HG02610 (cell line): Measurements from ENCODE around the gene SCO2.

Experiments
- ATAC-seq: cut with Tn5 transposase; IDR thresholded peaks from one replicate; pipeline ENCODE4 v1.9.1; 2021; ENCODE audit warnings: mild to moderate bottlenecking, moderate library complexity; ENCODE audit not compliant: unreplicated experiment

Gene SCO2

DNA sequence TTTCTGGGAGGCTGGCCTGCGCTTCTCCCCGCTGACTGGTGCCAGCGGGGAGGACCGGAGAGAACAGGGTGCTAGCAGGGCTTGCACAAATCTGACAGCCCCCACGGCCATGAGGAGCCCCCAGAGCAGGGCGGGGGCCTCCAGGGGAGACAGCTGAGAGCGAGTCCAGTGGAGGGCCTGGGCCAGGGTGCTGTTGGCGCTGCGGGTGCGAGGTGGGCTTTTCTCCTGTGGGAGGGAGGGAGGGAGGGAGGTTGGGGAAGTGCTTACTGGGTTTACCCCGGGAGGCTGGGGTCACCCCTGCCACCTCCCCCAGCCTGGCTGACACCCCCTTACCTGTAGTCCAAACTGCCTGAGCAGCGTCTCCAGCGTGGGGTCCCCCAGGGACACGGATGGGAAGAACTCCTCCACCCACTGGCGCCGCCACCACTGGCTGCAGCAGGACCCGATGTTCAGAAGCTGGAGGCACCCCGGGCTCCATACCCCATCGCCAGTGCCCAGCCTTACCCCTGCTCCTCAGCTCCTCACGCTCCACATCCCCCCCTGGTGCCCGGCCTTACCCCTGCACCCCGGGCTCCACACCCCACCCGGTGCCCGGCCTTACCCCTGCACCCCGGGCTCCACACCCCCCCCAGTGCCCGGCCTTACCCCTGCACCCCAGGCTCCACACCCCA, 21.8 kb downstream of the SCO2 start:
- no peak for ATAC-seq

DNA sequence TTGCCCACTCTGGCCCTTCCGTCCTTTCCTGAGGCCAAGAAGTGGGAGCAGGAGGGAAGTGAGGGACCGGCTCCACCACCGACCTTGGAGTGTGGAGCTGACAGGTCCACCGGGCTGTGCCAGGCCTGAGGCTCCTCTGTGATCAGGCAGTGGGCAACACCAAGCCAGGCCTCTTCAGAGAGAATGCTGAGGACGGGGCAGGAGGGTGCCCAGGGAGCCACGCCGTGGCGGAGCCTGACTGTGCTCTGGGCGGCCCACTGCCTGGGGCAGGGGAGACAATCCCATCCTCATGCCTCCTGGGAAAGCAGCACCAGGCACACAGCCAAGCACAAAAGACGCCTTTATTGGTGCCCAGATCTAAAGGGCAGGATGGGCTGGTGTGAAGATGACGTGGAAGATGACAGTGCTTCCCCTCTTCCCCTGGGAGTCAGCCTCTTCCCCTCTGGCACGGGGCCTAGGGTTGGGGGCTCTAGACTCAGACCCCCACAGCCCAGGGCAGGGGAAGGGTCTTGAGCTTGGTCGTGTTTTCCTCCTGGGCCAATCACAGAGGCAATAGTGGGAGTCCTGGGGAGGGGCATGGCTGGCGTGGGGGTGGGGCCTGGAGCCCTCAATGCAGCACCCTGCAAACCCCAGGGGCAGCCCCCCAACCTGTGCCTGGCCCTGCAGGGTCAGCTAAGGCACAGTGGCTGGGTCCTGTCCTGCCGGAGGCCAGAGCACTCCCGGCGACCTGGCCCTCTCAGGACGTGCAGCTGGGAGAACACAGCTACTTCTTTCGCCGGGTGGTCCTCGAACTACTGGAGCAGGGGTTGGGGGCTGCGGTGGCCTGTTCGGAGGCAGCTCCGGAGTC, 22.5 kb downstream of the SCO2 start:
- no peak for ATAC-seq

DNA sequence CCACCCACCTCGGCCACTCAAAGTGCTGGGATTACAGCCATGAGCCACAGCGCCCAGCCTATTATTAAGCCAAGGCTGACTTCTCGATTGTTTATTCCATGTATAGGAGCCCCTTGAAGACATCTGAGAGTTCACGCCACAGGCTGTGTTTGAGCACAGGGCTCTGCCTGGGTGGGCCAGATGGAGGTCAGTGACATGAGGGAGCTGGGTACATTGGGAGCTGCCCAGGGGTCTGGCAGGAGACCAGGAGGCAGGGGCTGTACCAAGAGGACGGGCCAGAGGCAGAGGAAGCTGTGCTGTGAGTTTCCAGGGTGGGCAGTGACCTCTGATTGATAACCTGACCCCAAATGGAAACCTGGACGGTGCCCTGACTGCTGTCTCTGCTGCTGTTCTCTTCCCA, 23.3 kb downstream of the SCO2 start:
- no peak for ATAC-seq

DNA sequence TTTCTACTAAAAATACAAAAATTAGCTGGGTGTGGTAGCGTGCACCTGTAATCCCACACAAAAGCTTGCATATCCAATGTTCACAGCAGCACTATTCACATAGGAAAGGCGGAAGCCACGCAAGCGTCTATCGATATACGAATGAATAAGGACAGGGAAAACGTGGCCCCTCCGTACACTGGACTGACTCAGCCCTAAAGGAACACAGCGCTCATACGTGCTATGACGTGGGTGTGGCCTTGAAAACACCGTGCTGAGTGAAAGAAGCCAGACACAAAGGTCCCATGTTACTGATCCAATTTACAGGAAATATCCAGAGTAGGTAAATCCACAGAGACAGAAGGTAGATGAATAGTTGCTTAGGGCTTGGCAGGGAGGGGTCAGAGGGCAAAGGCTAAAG, 24.9 kb downstream of the SCO2 start:
- no peak for ATAC-seq

DNA sequence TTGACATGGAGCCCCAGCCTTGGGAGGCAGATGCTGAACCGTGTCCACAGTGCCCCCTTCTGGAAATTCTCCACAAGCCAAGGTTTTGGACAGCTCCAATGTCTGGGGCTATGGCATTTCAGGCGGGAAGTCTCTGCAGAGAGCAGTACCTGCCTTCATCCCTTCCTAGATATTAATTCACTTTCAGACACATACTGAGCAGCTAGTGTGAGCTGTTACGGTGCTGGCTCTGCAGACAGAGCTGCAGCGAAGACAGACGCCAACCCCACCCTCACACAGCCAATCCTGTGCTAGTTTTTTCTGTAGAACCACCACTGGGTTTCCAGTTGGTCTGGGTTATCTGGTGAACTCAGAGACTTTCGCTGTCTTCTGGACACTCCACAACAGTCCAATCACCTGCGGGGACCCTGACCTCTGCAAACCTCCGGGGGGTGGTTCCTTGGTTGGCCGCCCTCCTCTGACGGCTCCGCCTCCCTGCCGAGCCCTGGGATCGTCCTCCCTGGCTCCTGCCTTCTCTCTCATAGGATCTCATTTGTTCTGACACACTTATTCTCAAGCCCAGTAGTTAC, 27.0 kb downstream of the SCO2 start:
- no peak for ATAC-seq

DNA sequence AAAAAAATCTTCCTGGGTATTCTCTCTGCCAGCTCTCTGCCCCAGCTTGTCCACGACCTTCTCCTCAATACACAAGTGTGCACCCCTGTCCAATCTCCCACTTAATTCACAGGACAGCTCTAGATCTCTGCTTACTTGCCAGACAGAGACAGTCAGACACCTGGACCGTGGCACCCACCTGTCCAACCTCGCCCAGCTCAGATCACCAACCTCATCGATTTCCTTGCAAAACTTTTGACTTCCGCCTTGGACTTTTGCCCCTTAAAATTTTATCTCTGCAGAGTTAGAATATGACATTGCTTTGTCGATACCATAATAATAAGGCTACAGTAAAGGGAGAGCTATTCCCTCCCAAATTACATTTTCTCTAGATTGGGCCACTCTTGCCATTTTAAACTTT, 28.3 kb downstream of the SCO2 start:
- ATAC-seq, result no peak

DNA sequence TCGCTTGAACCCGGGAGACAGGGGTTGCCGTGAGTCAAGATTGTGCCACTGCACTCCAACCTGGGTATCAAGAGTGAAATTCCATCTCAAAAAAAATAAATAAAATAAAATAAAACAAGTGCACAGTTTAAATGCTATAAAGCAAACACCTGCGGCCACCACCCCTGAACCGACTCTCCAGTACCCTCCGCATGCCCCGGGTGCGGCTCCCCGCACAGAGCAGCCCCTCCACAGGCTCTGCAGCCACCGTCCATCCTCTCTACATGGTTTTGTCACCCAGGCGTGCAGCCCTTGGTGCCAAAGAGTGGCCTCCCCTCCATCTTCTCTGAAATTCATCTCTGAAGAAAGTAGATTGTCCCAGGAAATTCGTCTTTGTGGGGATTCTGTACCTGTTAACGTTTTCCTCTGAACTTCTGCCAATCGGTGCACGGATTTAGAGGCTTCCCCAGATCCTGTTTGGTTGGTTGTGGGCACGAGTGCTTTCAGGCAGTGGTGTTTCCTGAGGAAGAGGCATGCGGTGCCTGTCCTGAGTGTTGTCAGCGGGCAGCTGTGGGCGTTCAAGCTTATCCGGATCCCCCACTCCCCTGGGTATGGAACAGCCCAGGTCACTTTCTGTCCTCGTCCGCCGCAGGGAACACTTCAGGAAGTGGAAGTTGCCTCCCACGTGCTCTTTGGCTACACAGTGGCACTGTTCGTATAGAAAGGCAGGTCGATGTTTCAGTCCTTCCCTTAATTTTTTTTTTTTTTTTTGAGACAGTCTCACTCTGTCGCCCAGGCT, 34.7 kb downstream of the SCO2 start:
- no peak for ATAC-seq

DNA sequence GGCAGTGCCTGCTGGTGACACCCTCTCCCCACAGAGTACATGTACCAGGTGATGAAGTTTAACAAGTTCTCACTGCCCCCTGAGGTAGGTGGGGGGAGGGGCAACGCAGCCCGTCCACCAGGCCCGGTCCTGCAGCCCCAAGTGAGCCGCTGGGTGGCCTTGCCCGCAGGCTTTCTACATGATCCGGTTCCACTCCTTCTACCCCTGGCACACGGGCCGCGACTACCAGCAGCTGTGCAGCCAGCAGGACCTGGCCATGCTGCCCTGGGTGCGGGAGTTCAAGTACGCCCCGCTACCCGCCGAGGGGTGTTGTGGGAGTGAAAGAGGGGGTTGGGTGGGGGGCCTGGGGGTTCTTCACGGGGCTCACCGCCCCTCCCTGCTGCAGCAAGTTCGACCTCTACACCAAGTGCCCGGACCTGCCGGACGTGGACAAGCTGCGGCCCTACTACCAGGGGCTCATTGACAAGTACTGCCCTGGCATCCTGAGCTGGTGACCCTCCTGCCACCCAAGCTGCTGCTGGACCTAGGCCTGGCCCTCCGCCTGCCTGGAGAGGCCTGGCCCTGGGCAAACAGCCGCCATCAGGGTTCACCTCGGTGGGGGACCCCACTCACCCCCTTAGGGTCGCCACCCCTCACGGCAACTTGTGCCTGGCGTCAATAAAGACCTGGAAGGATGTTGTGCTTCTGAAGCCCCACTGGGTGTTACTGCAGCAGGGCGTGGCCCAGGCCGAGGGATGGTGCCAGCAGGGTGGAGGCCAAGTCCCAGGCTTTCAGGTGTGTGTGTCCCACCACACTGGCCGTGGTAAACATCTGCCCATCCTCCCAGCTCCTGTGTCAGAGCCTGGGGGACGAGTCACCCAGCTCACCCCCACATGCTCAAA, 35.8 kb downstream of the SCO2 start:
- no peak for ATAC-seq

DNA sequence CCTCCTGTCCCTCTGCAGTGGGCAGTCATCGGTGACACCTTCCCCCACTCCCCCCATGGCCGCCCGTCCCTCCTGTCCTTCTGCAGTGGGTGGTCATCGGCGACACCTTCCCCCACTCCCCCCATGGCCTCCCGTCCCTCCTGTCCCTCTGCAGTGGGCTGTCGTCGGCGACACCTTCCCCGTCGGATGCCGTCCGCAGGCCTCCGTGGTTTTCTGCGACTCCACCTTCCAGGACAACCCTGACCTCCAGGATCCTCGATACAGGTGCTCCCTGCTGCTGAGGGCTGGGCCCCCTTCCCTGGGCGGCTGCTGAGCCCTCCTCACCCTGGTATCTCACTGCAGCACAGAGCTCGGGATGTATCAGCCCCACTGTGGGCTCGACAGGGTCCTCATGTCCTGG, 36.5 kb downstream of the SCO2 start:
- ATAC-seq, result no peak

DNA sequence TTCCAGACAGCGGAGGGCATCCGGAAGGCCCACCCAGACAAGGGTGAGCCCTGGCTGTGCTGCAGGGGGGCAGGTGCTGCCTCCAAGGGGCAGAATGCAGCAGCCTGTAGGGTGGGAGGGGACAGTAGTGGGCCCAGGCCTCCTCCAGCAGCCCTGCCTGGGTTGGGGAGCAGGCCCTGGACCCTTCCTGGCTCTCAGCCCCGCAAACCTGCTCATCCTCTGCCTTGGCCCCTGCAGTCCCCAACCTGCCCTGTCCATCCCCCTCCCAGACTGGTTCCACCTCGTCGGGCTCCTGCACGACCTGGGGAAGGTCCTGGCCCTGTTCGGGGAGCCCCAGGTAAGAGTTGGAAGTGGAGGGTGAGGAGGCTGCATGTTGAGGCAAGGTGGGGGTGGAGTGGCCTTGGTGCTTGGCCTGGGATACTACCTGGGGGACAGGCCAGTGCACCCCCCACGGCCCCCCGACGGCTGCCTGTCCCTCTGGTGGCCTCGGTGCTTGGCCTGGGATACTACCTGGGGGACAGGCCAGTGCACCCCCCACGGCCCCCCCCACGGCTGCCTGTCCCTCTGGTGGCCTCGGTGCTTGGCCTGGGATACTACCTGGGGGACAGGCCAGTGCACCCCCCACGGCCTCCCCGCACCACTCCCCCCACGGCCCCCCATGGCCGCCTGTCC, 37.3 kb downstream of the SCO2 start:
- ATAC-seq, result no peak

DNA sequence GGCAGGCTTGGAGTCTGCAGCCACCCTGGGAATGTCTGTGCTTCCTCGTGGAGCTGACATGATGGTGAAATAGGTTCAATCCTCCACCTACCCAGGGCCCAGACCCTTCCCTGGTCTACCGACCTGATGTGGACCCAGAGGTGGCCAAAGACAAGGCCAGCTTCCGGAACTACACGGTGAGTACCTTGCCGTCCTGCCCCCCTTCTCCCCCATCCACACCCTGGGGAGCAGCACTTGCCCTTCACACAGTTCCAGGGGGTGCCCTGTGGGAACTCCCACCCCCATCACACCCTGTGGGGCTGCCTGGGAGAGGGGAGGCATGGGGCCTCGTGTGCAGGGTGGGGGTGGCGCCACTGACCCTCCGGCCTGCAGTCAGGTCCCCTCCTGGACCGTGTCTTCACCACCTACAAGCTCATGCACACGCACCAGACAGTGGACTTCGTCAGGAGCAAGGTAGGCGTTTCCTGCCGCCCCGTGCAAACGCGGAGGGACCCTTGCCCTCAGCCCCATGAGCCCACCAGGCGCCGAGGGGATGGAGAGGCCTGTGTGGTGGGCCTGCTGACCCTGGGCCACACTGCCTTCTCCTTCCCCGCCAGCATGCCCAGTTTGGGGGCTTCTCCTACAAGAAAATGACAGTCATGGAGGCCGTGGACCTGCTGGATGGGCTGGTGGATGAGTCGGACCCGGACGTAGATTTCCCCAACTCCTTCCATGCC, 38.0 kb downstream of the SCO2 start:
- ATAC-seq, result no peak

DNA sequence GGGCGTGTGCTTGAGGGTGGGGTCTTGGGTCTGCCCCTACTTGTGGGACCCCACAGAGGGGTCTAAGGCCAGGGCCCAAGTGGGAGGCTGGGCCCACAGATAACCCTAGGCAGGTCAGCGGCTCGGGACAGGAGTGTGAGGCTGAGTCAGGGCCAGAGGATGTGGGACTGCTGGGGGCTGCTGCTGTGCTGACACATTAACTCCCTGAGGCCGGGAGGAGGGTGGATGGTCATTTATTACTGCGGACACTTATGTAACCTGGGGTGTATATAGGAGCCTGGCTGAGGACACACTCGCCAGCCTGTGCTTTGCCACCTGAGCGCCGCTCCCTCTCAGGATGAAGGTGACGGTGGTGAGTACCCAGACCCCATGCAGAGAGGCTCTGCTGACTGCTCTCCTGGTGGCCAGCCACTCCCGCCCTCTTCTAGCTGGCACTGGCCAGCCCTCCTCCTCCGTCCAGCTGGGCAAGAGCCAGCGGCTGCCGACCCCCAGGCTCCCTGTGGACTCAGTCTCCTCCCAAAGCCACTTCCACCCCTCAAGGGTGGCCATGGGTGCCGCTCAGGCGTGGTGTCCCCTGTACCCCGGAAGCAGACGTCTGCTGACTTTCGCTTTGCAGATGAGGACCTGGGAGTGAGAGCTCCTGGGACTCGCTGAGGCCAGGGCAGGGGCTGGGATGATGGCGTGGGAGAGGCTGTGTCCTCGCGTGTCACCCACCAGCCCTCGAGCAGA, 38.7 kb downstream of the SCO2 start, which contains the start of gene MIOX:
Gene MIOX (plus strand): TSS at position 299 of the 729 bp plus-strand sequence. CDS start 39 bp downstream, at position 338.
- ATAC-seq, result no peak

DNA sequence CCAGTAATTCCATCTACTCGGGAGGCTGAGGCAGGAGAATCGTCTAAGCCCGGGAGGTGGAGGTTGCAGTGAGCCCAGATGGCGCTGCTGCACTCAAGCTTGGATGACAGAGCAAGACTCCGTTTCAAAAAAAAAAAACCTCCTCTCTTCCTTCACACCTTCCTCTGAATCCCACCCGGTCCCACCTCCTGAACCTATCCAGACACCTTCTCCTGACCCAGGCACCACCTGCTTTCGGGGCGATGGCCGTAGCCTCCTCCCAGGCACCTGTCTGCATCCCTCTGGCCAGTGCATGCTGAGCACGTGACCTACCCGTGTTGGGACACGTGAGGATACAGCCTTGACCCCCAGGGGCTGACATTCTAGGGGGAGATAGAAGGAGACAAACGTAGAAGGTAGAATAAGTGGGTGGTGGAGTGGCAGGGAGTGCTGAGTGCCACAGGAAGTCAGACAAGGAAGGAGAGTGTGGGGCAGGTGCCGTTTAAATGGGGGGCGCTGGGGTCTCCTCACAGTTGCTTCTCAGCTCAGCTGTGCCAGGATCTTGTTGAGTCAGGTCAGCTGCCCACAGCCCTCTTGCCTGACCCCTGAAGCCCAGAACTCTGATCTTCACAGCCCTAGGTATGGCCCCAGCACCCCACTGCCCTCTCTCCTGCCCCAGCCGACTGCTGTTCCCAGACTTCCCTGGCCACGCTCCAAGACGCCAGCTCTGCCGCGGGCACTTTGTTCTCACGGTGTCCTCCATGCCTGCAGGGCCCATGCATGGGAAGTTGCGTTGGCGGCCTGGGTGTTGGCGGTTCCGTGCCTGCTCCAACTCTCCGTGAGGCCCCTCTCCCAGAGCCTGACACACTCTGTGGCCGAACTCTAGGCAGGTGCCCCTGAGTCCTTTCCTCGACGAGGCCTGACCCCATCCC, 39.9 kb downstream of the SCO2 start:
- no peak for ATAC-seq

DNA sequence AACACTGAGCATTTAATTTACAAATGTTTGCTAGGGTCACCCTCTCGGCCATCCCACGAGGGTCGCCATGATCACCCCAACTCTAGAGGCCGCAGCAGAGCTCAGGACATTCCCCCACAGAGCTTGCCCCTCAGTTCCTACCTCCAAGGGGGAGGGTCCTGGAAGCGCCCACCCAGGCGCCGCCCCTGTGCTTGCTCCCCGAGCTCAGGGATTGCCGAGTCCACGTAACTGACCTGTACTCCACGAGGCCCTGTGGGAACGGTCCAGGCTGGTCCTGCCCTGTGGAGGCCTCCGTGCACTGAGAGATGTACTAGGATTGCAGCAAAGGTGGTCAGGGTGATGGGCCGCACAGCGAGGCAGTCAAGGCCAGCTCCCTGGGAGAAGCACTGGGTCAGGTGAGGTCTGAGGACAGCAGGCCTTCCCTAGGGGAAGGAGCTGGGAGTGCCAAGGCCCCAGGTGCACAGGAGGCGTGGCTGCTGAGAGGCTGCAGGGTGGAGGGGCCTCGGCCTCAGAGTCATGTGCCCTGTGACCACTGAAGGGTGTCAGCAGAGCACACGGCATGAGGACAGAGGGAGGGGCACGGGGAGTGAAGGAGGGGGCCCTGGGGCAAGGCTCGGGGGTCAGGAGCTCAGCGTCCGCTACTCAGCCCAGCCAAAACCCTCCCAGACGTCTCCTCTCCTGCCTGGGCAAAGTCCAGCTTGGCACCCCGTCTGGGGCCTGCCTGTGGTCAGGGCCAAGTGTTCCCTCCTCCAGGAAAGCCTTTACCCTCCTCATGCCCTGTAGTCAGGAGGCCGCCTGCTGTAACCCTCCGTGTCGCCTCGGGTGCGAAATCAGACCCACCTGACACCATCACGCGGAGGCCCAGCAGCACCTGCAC, 41.2 kb downstream of the SCO2 start:
- no peak for ATAC-seq

DNA sequence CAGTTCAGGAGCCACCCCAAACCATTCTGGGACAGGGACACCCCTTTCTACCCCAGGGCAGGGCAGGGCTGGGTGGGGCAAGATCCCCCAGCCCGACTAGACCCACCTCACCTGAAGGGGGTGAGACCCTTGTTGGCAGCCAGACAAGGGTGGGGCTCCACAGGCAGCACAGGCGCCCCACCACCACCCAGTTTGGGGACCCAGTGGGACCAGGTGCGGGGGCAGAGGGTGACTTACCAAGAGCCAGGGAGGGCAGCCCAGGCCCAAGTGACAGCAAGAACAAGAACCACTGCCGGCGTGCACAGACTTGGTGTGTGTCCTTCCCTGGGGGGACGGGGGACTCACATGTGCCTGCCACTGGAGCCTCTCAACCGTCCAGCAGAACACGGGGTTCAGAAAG, 41.8 kb downstream of the SCO2 start:
- ATAC-seq, result no peak

DNA sequence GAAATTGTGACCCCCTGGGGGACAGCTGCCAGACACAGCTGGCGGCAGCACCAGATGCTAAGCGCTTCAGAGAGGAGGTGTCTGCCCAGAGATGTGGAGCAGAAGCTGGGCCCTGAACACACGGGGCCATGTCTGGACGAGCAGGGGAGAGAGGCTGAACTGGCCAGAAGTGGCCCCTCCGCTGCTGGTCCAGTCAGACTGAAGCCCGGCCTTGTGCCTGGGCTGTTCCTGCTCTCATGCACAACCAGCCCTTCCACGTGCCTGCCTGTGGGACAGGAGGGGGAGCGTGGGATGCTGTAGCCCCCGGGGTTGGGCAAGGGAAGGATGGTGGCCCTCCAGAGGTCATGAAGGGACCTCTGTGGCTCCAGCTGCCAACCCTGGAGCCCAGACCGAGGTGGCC, 42.3 kb downstream of the SCO2 start:
- ATAC-seq, result no peak
